Measurements from ENCODE around the gene DYNC1I1.
"Not testable (repeated sequence)": the region's sequence is repeated elsewhere in the genome, so short reads cannot be mapped to it uniquely, and the experiment has no call there.

The DYNC1I1 gene

GRCh38 chr7:95916573-95917297 lies 144.4 kb downstream of the DYNC1I1 start:
- DNase-seq, result peak; percentile 80 to 89

DNA sequence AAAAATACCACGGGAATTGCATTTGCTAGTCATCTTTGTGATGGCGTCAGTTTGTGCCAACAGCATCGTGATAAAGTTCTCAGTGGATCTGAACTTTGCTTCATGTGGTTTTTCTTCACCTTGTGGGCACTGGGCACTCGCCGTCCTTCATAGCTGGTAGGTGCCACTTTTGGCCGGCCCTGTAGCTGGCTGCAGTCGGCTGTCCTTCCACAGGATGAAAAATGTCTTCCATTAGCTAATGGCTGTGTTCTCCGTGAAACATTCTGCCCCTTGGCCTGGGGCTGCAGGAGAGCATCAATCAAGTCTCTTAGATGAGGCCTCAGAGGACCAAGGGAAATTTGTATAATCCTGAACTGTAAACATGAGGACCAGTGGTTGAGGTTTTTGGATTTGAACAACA lies 145.3 kb downstream of the DYNC1I1 start:
- no peak for DNase-seq

GRCh38 chr7:95919556-95919955 lies 147.2 kb downstream of the DYNC1I1 start:
- DNase-seq, result no peak

DNA sequence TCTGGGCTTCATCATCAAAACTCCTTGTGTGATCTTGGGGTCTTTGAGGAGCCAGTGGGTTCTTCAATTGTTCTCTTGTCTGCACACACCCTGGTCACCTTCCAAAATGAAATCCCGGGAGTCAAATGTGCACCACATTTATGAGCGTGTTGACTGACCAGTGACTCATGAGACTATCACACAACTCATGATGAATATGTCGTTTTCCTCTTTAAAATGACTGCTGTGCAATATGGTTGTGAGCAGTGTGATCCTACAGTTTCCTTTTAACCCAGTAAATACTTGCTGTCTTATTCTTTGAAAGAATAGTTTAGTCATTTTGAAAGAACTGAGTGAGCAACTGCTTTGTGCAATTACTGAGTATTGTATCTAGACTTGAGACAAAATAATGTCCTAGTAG lies 149.2 kb downstream of the DYNC1I1 start:
- DNase-seq, result no peak

GRCh38 chr7:95922191-95922590 lies 149.8 kb downstream of the DYNC1I1 start:
- no peak for DNase-seq

DNA sequence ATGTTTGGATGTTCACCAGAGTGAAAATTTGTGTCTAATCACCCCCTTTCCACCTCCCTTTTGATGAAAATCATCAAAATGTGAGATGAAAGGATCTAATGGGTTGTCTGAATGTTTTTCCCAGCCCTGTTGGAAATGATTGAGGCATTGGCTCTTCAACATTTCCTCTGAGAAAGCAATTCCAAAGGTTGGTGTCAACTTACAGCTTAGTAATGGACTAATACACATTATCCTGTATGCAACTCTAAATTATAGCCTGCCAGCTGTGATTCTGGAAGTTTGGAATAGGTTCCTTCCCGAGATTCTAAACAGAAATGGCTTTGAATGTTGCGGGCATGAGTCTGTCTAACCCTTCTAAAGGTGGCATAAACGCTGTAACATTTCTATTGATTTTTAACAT lies 152.9 kb downstream of the DYNC1I1 start:
- peak in 1 of 2 experiments; percentile 35 for DNase-seq

DNA sequence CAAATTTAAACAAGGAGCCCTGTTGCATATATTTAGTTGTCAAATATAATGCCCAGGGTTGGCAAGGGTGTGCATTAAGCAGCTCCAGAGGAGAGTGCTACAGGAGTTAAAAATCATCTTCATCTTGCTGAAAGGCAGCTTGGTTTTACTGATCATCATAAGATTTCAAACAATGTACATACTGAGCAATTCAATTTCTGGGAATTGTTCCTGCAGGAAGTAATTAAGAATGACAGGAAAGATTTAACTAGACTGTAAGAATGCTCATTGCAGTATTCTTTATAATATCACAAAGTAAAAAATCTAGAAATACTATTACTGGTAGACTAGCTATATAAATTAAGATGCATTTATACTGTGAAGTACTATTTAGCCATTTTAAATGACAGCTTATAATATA lies 153.6 kb downstream of the DYNC1I1 start:
- no peak for DNase-seq

GRCh38 chr7:95927756-95928155 lies 155.4 kb downstream of the DYNC1I1 start:
- peak; percentile 16 to 68 for DNase-seq

DNA sequence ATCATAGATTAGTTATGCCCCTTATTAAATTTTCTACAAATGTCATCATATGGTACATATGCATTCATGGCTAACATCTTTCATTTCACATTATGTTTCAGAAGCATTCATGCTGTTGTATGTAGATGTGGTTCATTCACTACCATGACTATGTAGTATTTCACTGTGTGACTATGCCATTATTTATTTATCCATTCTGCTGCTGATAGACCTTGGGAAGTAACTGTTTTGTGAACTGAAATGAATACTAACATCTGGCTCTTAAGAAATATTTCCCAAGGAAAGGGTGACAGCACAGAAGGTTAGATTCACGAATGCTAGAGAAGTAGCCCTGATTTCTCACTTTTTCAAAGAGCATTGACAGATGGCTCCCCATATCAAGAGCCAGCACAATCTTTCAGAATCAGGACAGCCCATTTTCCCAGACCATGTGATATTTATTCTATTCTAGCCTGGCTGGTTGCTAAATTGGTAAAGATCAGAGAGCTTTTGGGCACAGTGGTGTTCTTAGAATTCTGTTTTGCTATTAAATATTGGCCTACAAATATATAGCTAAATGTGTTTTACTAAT lies 157.4 kb downstream of the DYNC1I1 start:
- no peak for DNase-seq

DNA sequence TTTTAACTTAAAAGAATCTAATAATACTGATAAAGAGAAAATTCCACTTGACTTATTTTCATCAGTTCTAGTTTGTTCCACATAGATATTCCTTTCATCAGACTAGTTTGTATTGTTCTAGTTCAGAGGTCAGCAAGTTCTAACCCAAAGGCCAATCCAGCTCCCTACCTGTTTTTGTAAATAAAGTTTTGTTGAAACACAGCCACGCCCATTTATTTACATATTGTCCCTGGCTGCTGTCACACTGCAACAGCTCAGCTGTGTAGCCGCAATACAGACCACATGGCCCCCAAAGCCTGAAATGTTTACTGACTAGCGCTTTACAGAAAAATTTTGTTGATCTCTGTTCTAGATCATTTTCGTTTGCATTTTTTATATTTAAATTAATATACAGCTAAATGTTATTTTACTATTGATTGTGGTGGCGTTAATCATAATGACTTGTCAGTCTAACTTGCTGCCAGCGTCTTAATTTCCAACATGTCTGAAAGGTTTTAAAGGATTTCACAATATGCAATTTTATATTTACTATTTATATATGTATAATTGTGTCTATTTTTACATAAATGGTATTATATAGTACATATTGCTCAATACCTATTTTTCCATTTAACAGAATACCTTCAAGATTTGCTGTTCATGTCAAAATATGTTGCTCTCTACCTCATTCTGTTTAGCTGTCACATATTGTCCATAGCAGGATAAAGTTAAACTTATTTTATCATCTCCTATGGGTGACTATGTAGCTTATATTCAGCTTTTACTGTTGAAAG lies 159.3 kb downstream of the DYNC1I1 start:
- DNase-seq, result no peak

DNA sequence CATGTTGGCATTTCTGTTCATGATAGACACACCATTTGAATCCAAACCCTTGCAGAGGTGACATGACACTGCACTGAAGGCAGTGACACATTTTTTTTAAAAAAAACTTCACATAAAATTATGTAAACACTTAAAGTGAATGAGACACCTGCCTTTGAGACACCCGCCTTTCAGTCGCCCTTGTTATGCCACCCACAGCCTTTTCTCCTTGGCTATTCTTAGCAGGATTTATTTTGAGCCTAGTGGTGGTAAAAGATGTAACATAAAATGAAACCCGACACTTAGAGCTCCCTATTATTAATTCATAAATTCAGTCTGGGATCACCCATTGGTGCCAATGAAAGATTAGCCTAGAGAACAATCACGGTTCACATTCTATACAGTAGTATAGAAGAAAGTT lies 161.3 kb downstream of the DYNC1I1 start:
- peak; percentile 42 to 83 for DNase-seq

DNA sequence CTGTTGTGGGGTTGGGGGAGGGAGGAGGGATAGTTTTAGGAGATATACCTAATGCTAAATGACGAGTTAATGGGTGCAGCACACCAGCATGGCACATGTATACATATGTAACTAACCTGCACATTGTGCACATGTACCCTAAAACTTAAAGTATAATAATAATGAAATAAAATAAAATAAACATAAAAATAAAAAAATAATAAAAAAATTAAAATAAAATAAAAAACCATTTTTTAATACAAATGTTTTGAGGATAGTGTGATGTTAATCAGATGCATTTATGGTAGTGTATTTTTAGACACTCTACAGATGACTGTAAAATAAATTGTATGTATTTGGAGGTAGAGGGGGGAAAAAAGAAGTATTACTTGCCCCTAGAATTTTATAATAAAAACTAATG lies 172.5 kb downstream of the DYNC1I1 start:
- not testable (repeated sequence) for DNase-seq

- DNase-seq, result no peak
These were observed 178.3 kb downstream of the DYNC1I1 start for GRCh38 chr7:95950698-95951097.

DNA sequence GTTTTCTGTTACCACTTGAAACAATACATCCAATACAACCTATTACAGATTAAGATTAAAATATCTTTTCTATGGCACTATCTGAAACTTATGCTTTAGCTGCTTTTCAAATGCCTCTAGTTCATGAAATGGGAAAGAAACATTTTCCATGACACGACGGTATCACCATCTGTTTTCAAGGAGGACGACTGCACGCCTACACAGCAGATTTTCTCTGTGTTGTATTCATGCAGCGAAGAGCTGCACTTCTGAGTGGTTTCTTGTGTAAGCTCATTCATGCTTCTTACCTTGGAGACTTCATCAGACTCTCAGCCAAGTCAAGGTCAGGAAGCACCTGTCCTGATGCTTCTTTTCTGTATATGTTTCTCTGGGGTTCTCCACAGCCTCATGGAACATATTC lies 179.2 kb downstream of the DYNC1I1 start:
- DNase-seq, result no peak

GRCh38 chr7:95951997-95952795 lies 179.8 kb downstream of the DYNC1I1 start:
- DNase-seq, result no peak

DNA sequence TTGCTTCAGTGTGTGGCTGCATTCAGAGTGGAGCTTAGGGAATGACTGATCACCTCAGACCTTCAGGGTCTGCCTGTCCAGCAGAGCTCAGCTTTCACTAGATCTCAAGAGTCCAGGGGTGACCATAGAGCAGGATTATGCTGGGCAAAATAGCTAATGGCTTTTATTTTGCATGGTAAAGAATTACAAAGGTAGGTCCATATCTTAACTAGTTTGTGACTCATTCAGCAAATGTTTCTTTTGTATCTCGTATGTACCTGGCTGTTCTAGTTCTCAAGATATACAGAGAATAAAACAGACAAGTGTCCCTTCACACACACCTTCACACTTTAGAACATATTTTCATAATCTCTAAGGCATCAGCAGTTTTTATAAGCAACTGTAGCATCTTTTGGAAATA lies 180.5 kb downstream of the DYNC1I1 start:
- DNase-seq, result no peak

DNA sequence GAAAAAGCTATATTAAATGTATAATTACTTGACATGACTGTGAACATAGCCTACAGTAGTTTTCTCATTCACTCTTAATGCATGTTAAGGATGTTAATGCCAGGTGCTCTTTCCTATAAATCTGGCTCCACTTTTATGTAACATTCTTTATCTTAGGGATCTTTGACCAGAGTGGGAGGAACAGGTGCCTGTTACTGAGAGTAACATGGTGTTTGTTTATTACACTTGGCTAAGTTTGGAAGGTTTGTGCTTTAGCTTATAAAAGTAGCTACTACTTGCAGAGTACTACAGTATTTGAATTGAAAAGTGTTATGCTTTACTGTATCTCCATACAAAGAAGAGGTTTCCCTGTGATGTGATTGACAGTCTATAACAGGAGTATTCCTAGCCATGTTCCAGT lies 183.4 kb downstream of the DYNC1I1 start:
- DNase-seq, result no peak

GRCh38 chr7:95957510-95957909 lies 185.2 kb downstream of the DYNC1I1 start:
- DNase-seq, result no peak

- DNase-seq, result no peak
These were observed 188.4 kb downstream of the DYNC1I1 start for GRCh38 chr7:95960706-95961244.

DNA sequence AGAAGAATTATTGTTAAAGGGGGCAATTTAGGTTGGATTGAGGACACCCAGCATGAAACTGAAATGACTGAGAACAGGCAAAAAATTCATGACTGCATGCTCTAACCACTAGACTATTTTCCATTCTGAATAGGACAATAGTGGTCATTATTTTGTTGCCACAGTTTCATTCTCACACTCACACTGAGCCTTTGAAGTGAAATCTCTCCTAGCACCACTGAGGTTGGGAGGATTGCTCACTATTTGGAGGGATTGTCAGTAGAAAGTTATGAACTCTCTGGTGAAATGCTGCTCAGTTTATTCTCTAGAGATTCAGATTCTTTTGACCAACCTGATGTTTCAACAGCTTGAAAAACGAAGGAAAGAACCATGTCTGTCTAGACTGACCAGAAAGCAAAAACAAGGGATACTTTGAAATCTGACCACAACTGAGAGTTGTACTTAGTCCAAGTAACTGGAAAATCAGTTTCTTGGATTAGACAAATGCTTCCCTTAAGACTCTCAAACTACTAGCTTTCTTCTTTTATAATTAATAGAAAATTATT lies 191.2 kb downstream of the DYNC1I1 start:
- no peak for DNase-seq

- no peak for DNase-seq
These were observed 199.4 kb downstream of the DYNC1I1 start for GRCh38 chr7:95971716-95972115.

DNA sequence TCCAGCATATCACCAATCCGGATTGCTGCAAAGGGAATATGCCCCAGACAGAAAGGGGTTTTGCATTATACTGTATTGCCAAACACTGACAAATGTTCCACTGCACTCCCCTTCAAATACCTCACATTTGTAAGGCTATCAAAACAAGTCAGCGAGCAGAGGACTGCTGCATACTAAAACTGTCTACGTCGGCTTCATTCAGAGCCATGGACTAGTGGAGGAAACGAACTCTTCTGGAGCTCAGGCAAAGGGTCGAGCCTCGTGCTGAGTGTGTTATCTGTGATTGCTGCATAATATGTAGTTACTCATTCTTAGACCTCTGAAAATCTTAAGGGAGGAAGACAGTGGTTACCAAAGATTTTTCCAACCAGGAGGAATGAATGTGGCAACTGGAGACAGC lies 200.2 kb downstream of the DYNC1I1 start:
- DNase-seq, result no peak

DNA sequence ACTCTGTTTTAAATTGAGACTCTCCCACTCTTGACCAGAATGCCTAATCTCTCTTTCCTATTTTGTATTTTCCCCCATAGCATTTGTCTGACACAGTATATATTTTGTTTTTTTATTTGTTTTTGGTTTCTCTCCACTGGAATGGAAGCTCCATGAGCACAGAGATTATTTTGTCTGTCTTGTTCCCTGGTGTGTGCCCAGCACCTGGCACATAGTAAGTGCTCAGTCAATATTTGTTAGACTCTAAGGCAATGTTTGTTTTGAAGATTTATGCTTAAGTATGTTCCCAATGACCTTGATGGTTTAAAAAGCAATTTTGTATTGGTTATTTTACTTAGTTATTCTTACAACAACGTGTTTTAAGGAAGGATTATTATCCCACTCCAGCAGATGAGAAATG lies 201.8 kb downstream of the DYNC1I1 start:
- no peak for DNase-seq

Measured in NCI-H2081 (cell line).